SU-DHL-6 (cell line): ENCODE results near the gene PLCB1.
"Not testable (repeated sequence)": the region's sequence is repeated elsewhere in the genome, so short reads cannot be mapped to it uniquely, and the experiment has no call there.

Source experiments
- H2AFZ ChIP-seq: fragments of 200-600 bp; sonication (generic); 2 replicates; pipeline ENCODE4 v1.6.1; 2014; ENCODE audit warnings: low read depth, mild to moderate bottlenecking, moderate library complexity, mixed read lengths, antibody characterized with exemption, low read length; ENCODE audit not compliant: severe bottlenecking
- H3F3A ChIP-seq: fragments of 200-600 bp; shearing (Covaris generic); 2 replicates; pipeline ENCODE4 v1.6.0; 2016; ENCODE audit warnings: antibody characterized with exemption, mild to moderate bottlenecking; ENCODE audit not compliant: insufficient read depth
- H3K27ac ChIP-seq: fragments of 200-600 bp; sonication (generic); 2 replicates; pipeline ENCODE4 v1.5.1; 2016; ENCODE audit warnings: low read depth, mild to moderate bottlenecking, low read length, moderate library complexity, mixed read lengths
- H3K27me3 ChIP-seq: fragments of 200-600 bp; sonication (generic), shearing (Covaris generic); 2 replicates; pipeline ENCODE4 v1.6.0; 2014; ENCODE audit warnings: mild to moderate bottlenecking, low read length
- H3K36me3 ChIP-seq: fragments of 200-600 bp; sonication (generic); 2 replicates; pipeline ENCODE4 v1.6.1; 2014; ENCODE audit warnings: mild to moderate bottlenecking, low read length, mixed read lengths
- H3K4me2 ChIP-seq: fragments of 300-600, 200-600 bp; shearing (Covaris generic), sonication (generic); 2 replicates; pipeline ENCODE4 v1.6.0; 2014; ENCODE audit warnings: low read length, low read depth, mild to moderate bottlenecking; ENCODE audit not compliant: poor library complexity, severe bottlenecking
- H3K4me3 ChIP-seq: fragments of 200-600 bp; sonication (generic); 2 replicates; pipeline ENCODE4 v1.5.1; 2014; ENCODE audit warnings: antibody characterized with exemption, low read length, mild to moderate bottlenecking, mixed read lengths; ENCODE audit not compliant: insufficient read depth, poor library complexity, severe bottlenecking
- H3K79me2 ChIP-seq: fragments of 200-600 bp; sonication (generic); 2 replicates; pipeline ENCODE4 v1.6.1; 2014; ENCODE audit warnings: mild to moderate bottlenecking, low read length, moderate library complexity; ENCODE audit not compliant: insufficient read depth
- H3K9ac ChIP-seq: fragments of 200-600 bp; sonication (generic); 2 replicates; pipeline ENCODE4 v1.7.0; 2014; ENCODE audit warnings: mild to moderate bottlenecking, low read length
- H3K9me2 ChIP-seq: fragments of 200-600 bp; sonication (generic); replicated peaks from 2 replicates; pipeline ENCODE4 v1.6.1; 2014; ENCODE audit warnings: low read length; ENCODE audit not compliant: insufficient read depth
- H3K9me3 ChIP-seq: fragments of 200-600 bp; sonication (generic); 2 replicates; pipeline ENCODE4 v1.6.1; 2014; ENCODE audit warnings: low read length, mixed read lengths; ENCODE audit not compliant: insufficient read depth
- H4K20me1 ChIP-seq: fragments of 200-600 bp; sonication (generic); 2 replicates; pipeline ENCODE4 v1.6.1; 2014; ENCODE audit warnings: low read depth, mild to moderate bottlenecking, antibody characterized with exemption, low read length, moderate library complexity, mixed read lengths
- CTCF ChIP-seq: fragments of 200-600 bp; sonication (generic); IDR thresholded peaks from one replicate; pipeline ENCODE4 v1.5.1; 2017; ENCODE audit warnings: antibody characterized with exemption, mild to moderate bottlenecking, low read length, moderate library complexity; ENCODE audit not compliant: insufficient read depth, poor library complexity, severe bottlenecking
- EZH2phosphoT487 ChIP-seq: fragments of 200-600 bp; sonication (generic), shearing (Covaris generic); conservative IDR thresholded peaks from 2 replicates; pipeline ENCODE4 v1.6.1; 2018; ENCODE audit warnings: mild to moderate bottlenecking, antibody characterized with exemption, low read length, moderate library complexity, mixed read lengths

The PLCB1 gene

GRCh38 chr20:8155812-8156211, 23.7 kb downstream of the PLCB1 start:
- Histone ChIP-seq H3K27ac (no peak overlapping the region), H3K9me2 (no peaks in the 10 kb centered on the region; the same call in 1 of the 2 replicates), H3F3A (no peaks in the 10 kb centered on the region), H4K20me1 (no peaks in the 10 kb centered on the region), H3K79me2 (no peaks in the 10 kb centered on the region), H3K27me3 (no peaks in the 10 kb centered on the region), H2AFZ (no peak overlapping the region), H3K9ac (no peak overlapping the region), H3K4me2 (no peak overlapping the region), H3K36me3 (no peaks in the 10 kb centered on the region), H3K4me3 (no peak overlapping the region), H3K9me3 (no peaks in the 10 kb centered on the region)
- no peak for TF ChIP-seq CTCF
- no peak for TF ChIP-seq EZH2phosphoT487

DNA sequence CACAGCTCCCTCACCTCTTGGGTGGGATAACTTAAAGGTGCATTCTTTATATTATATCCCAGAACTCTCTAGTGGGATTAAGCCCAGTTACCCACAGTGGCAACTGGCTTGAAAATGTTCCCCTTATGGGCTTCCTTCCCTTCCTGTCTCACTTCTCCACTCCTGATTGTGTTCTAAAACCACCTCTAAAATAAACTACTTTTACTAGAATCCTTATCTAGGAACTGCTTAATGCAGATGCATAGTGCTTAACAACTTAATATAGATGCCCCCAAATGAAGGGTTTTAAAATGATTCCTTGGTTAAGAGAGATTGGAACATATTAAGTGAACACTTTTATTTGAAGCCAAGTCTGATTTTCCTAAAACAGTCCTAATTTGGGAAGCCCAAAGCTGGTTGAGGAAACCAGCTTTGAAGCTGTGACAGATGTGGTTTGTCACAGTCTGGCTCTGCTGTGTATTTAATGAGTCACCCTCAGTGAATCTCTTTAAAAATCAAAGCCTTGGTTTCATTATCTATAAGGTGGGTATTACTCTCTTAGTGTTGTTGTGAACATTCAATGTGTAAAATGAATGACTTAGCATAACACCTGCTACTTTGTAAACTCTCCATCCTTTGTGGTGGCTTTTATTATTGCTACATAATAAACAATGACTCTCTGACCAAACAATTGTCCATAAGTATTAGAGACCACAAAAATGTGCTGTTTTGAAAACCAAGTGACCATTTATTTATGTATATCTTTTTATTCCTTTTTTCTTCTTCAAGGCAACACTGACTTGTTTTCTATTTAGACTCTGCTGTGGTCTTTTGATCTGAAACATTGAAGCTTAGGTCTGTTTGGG, 24.4 kb downstream of the PLCB1 start:
- Histone ChIP-seq H3K4me2 (no peak overlapping the region), H4K20me1 (no peaks in the 10 kb centered on the region)
- no peak for TF ChIP-seq CTCF
- no peak for TF ChIP-seq EZH2phosphoT487

DNA sequence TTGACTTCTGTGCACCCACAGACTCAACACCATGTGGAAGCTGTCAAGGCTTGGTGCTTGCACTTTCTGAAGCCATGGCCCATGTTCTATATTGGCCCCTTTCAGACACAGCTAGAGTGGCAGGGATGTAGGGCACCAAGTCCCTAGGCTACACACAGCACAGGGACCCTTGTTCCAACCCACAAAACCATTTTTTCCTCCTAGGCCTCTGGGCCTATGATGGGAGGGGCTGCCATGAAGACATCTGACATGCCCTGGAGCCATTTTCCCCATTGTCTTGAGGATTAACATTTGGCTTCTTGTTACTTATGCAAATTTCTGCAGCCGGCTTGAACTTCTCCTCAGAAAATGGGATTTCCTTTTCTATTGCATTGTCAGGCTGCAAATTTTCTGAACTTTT, 27.2 kb downstream of the PLCB1 start:
- H4K20me1 ChIP-seq, H3K27me3 ChIP-seq, H3K4me3 ChIP-seq, H3F3A ChIP-seq, H3K36me3 ChIP-seq, H3K27ac ChIP-seq, H3K9me2 ChIP-seq, H3K79me2 ChIP-seq, H3K4me2 ChIP-seq, H2AFZ ChIP-seq, H3K9me3 ChIP-seq, H3K9ac ChIP-seq: not testable (repeated sequence)

More for the DNA sequence above, 24.4 kb downstream of the PLCB1 start:
- Histone ChIP-seq H3K27me3 (no peaks in the 10 kb centered on the region), H3K9ac (no peak overlapping the region), H3K9me3 (no peaks in the 10 kb centered on the region), H3F3A (no peaks in the 10 kb centered on the region), H3K9me2 (no peaks in the 10 kb centered on the region; the same call in 1 of the 2 replicates), H3K36me3 (no peaks in the 10 kb centered on the region), H3K4me3 (no peak overlapping the region), H2AFZ (no peak overlapping the region), H3K79me2 (no peaks in the 10 kb centered on the region), H3K27ac (no peak overlapping the region)
